GM21360 (cell line): ENCODE results near the gene MACROD2.

Experiments
- ATAC-seq: cut with Tn5 transposase; IDR thresholded peaks from one replicate; pipeline ENCODE4 v1.9.1; 2021; ENCODE audit warnings: mild to moderate bottlenecking, moderate library complexity; ENCODE audit not compliant: unreplicated experiment

Gene MACROD2

GRCh38 chr20:15576411-15576810 lies 1581.1 kb downstream of the MACROD2 start:
- no peak for ATAC-seq

DNA sequence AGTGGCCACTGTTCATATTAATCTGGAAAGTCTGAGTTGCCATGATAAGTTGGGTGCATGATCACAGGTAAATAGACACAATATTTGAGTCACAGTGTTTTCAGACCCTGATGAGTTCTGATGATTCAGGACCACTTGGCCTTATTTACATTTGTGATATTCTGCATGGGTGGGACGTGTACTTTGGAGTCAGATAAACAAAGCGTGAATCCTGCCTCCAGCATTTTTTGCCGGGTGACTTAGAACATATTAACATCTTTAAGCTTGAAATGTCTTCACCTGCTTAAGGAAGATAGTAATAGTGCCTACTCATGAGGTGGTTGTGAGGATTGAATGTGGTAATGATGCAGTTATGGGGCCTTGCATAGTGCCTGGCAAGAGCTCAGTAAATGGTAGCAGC lies 1582.8 kb downstream of the MACROD2 start:
- no peak for ATAC-seq

GRCh38 chr20:15579688-15580087 lies 1584.4 kb downstream of the MACROD2 start:
- ATAC-seq: no peak

- no peak for ATAC-seq
Observed at GRCh38 chr20:15582146-15582760, 1586.9 kb downstream of the MACROD2 start.

DNA sequence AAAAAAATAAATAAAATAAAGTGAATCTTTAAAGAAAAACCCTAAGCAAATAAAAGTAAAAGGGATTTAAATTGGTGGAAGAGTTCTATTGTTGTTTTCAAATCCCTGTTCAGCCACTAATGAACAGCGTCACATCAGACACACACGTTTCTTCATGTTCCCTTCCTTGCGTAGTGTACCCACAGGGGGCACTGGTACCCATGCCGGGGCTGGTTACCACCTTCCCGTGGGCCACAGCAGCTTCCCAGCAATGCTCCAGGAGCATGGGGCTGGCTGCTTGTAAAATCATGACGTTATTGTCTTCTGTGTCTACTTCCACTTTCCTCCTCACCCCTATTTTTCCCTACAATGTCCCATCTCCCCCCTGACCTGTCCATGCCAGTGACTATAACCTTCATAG lies 1589.2 kb downstream of the MACROD2 start:
- ATAC-seq: no peak

- ATAC-seq: no peak
Observed at GRCh38 chr20:15593081-15593480, 1597.8 kb downstream of the MACROD2 start.

DNA sequence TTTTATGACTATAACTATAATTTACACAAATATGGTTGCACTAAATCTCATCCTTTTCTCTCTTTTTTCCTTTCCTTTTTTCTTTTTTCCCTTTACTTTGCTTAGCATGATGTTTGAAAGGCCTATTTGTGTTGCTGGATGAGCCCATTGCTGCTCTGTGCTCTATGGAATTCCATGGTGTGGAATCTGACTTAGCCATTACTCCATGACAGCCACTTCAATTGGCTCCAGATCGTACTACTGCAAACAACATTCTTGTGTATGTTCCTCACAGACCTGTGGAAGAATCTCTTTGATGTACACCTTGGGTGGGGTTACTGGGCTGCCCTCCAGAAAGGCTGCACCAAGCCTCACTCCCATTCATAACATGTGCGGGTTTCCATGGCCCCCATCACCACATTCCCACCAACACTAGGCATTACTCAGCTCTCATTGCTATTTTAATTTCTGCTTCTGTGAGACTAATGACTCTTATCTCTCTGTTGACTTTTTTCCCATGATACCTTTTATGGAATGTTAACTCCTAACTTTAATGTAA lies 1598.9 kb downstream of the MACROD2 start:
- no peak for ATAC-seq

- ATAC-seq: no peak
Observed at GRCh38 chr20:15596220-15596890, 1601.0 kb downstream of the MACROD2 start.

GRCh38 chr20:15597306-15597705 lies 1602.0 kb downstream of the MACROD2 start:
- no peak for ATAC-seq

DNA sequence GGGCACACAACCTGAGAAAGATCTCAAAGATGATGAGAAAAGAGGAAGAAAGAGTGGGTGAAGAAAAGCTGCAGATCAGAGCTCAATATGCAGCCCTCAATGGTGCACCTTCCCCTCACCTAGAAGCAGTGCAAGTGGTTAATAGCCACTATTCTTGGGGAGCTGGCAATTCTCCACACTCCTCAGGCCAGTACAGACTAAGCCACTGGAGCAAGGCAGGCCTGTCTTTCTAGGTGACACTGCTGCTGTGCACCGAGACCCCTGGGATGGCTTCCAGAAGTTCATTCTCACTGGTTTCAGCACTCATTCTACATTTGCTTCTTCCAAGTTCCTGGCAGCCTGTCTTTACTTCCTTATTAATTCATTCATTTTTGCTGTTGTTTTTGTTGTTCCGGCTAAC lies 1604.6 kb downstream of the MACROD2 start:
- ATAC-seq: no peak

DNA sequence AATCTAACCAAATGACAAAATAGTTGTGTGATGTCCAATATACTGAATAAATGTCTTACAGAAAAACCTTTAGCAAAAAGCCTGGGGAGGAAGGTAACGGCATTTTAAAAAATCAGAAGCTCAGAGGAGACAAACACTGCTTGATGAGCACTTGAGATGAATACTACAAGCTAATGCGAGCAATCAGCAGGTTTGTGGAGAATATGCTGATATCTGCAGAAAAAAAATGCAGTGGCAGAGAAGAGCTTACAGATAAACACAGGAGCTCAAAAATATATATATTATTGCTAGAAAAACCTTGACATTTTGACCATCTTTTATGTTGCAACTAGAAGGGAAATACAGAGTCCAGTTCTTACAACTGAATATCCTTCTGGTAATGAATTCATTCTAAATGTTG lies 1605.2 kb downstream of the MACROD2 start:
- no peak for ATAC-seq

- ATAC-seq: no peak
Observed at GRCh38 chr20:15603506-15603905, 1608.2 kb downstream of the MACROD2 start.

DNA sequence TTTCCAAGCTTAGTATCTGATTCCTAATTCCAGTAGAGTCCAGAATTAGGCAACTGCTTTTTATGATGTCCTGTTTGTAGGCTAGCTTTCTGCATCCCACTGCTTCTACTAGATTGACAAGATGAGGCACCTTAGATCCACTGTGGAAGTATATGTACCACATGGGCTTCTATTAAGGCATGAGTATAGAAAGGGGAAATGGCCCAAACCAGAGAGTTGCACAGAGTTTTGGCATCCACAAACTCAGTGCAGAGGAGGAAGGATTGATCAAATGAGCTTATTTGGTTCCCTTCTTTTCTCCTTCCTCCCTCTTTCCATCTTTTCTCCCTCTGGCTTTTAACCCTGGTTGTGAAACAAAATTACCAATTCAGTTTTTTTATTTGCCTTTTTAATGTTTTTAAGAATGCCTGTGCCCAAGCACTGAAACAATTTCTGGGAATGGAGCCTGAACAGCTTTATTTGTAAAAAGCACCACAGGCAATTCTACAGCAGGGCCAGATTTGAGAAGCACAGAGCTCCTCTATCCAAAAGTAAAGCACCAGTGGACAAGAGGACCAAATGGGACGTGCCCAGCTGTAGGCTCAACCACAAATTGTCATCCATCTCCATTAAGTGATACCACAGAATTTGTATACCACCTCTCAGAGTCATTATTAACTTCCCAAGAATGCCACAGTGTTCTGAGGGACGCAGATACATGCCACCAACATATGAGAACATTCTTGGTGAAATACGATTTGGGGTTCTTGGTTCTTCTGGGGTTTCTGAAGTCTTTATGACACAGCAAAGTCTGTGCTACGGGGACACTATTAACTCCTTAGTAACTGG lies 1608.9 kb downstream of the MACROD2 start:
- ATAC-seq: no peak

- no peak for ATAC-seq
Observed at GRCh38 chr20:15609921-15610320, 1614.6 kb downstream of the MACROD2 start.

- no peak for ATAC-seq
Observed at GRCh38 chr20:15610787-15611186, 1615.5 kb downstream of the MACROD2 start.

GRCh38 chr20:15611541-15611940 lies 1616.2 kb downstream of the MACROD2 start:
- no peak for ATAC-seq

DNA sequence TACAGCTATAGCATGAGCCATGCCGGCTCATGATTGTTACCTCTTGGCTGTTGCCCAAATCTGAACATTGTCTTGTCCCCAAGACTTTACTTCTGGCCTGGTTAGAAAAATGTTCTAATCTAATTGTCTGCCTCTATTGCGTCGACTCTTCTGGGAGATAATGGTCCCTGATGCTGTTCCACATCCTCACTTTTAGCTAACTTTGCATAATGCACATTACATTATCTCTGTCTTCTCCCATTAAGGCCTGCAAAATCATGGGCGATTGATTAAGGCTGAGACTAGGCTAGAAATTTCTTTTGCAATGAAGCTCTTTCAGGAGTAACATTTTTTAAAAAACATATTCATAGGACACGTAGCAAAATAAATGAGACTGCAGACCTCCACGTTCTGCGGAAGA lies 1616.9 kb downstream of the MACROD2 start:
- no peak for ATAC-seq

GRCh38 chr20:15612769-15613168 lies 1617.5 kb downstream of the MACROD2 start:
- no peak for ATAC-seq

GRCh38 chr20:15613530-15613929 lies 1618.2 kb downstream of the MACROD2 start:
- ATAC-seq: no peak

- no peak for ATAC-seq
Observed at GRCh38 chr20:15616626-15617025, 1621.3 kb downstream of the MACROD2 start.

GRCh38 chr20:15618110-15618509 lies 1622.8 kb downstream of the MACROD2 start:
- no peak for ATAC-seq

GRCh38 chr20:15618912-15619311 lies 1623.6 kb downstream of the MACROD2 start:
- ATAC-seq: no peak
